Activated naive CD8-positive, alpha-beta T cell (primary cell): Measurements from ENCODE around the gene CSPG4.
"Not testable (repeated sequence)": the region's sequence is repeated elsewhere in the genome, so short reads cannot be mapped to it uniquely, and the experiment has no call there.

Source experiments
- H3K27ac Mint-ChIP-seq: one replicate; pipeline ENCODE4 v1.8.0; 2021; ENCODE audit warnings: mixed read lengths
- H3K27me3 Mint-ChIP-seq: one replicate; pipeline ENCODE4 v1.8.0; 2021; ENCODE audit warnings: mixed read lengths
- H3K36me3 Mint-ChIP-seq: one replicate; pipeline ENCODE4 v1.8.0; 2021; ENCODE audit warnings: mixed read lengths
- H3K4me1 Mint-ChIP-seq: one replicate; pipeline ENCODE4 v1.8.0; 2021; ENCODE audit warnings: low read depth, mixed read lengths
- H3K4me3 Mint-ChIP-seq: one replicate; pipeline ENCODE4 v1.8.0; 2021; ENCODE audit warnings: mild to moderate bottlenecking, mixed read lengths
- H3K9me3 Mint-ChIP-seq: one replicate; pipeline ENCODE4 v1.8.0; 2021; ENCODE audit warnings: low read depth, mixed read lengths

The CSPG4 gene

DNA sequence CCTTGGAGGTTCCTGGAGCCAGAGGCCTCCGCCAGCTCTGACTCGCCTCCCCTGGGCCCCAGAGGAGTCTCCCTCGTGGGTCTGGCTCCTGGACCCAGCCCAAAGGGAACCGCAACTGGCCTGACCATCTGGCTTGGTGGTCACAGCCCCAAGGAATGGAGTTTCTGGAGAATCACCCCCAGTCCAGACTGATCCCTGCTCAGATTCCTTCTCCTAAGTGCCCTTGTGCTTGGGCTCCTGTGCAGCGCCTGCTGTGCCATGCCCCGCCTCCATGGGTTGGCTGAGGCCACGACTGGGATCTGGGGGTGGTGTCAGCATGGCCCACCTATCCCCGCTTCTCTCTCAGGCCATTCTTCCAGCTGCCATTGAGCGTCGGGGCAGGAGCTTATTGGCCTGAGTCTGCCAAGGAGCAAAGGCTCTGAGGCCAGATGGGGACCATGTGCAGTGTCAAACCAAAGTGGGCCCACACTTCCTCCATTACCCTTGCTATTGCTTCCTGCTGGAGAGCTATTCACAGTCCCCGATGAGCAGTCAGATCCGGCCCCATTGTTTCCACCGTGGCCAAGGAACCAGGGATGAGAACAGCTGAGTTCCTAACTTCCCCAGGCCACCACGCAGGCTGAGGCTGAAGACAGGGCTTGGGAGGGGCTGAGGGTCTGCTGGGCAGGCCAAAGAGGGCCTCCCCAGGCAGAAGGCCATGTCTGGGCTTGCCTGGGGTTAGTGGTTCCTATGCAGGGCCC, 19.0 kb downstream of the CSPG4 start:
- no peaks in the 10 kb centered on the region for H3K36me3 Mint-ChIP-seq
- H3K9me3 Mint-ChIP-seq, result no peaks in the 10 kb centered on the region
- H3K27me3 Mint-ChIP-seq, result no peaks in the 10 kb centered on the region
- no peak overlapping the region for H3K27ac Mint-ChIP-seq
- H3K4me3 Mint-ChIP-seq, result no peak overlapping the region
- peaks cover 11% of the 10 kb centered on the region for H3K4me1 Mint-ChIP-seq

DNA sequence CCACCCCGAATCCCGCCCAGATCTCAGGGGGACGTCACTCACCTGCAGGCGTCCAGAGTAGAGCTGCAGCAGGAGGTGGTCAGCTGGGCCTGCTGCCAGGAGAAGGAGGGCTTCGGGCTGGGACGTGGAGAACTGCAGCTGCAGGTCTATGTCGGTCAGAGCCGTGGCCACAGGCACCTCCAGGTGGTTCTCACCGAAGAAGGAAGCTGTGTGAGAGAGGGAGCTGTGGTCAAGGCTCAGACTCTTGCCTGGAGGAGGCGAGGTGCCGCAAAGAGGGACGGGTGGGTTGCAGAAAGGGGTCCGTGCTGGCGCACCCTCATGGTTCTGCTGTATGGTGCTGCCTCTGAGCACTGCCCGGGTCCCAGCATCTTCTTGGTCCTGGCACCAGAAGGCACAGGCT, 19.6 kb downstream of the CSPG4 start:
- not testable (repeated sequence) for H3K36me3 Mint-ChIP-seq, H3K4me3 Mint-ChIP-seq, H3K27me3 Mint-ChIP-seq, H3K27ac Mint-ChIP-seq, H3K9me3 Mint-ChIP-seq
- H3K4me1 Mint-ChIP-seq, result peaks cover 11% of the 10 kb centered on the region

DNA sequence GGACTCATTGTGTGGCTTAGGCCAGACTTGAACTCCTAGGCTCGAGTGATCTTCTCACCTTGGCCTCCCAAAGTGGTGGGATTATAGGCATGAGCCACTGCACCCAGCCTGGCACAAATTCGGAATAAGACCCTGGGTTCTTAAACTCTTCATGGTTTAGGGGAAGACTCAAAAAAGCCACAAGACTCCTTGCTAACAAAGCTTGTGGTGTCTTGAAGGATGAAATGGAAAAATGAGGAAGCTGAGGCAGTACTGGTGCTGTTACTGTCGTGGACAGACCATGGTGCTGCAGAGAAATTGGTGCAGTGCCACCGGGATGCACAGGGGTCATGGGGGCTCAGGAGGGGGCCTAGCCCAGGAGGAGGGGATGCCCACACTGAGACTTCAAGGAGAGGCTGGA, 20.3 kb downstream of the CSPG4 start:
- peaks cover 11% of the 10 kb centered on the region for H3K4me1 Mint-ChIP-seq
- H3K36me3 Mint-ChIP-seq, H3K27me3 Mint-ChIP-seq, H3K4me3 Mint-ChIP-seq, H3K9me3 Mint-ChIP-seq, H3K27ac Mint-ChIP-seq: not testable (repeated sequence)

DNA sequence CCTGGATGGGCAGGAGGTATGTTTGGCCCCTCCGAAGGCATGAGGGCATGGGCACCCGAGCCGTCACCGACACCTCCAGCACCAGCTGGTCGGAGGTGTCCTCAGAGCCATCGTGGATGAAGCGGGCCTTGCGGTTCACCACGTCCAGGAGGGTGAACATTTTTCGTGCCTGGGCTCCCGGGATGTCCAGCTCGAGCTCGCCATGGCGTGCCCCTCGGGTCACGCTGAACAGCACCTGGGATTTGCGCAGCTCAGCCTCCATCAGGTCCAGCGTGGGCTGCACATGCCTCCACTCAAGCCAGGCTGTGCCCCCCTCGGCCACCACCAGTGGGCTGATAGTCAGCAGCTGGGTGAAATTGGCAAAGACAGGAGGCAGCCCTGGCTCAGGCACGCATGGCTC, 23.2 kb downstream of the CSPG4 start:
- not testable (repeated sequence) for H3K27me3 Mint-ChIP-seq, H3K36me3 Mint-ChIP-seq, H3K4me1 Mint-ChIP-seq, H3K4me3 Mint-ChIP-seq, H3K27ac Mint-ChIP-seq, H3K9me3 Mint-ChIP-seq

DNA sequence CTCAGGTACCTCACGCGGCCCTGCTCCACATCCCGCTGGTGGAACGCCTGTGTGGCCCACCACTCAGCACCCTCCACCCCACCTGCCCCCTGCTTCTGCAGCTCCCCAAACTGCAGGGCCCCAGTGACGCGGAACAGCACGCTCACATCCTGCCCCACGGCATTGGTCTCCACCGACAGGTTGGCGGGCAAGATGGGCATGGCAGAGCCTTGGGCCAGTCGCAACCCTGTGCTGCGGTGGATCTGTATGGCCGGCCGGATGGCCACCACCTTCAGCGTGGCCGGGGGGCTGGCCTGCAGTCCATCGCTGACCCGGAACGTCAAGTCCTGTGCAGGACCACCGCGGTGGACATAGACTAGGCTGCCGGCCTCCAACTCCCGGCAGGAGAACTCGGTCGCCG, 23.8 kb downstream of the CSPG4 start:
- Mint-ChIP-seq H3K9me3 (no peaks in the 10 kb centered on the region), H3K36me3 (no peaks in the 10 kb centered on the region), H3K27me3 (no peaks in the 10 kb centered on the region), H3K4me3 (no peak overlapping the region), H3K4me1 (peaks cover 2% of the 10 kb centered on the region), H3K27ac (no peak overlapping the region)

DNA sequence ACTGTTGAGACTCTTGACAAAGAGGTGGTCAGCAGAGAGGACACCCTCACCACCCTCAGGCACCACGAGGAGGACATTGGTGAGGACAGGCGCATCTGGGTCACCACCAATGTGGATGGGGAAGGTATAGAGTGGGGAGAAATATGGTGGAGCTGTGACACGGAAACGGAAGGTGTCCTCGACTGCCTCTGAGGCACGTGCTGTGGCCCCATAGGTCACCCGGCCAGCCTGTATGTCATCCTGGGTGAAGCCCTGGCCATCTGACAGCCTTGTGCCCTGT, 24.4 kb downstream of the CSPG4 start:
- H3K36me3 Mint-ChIP-seq, result no peaks in the 10 kb centered on the region
- no peak overlapping the region for H3K27ac Mint-ChIP-seq
- no peaks in the 10 kb centered on the region for H3K9me3 Mint-ChIP-seq
- H3K27me3 Mint-ChIP-seq, result no peaks in the 10 kb centered on the region
- H3K4me1 Mint-ChIP-seq, result peaks cover 2% of the 10 kb centered on the region
- no peak overlapping the region for H3K4me3 Mint-ChIP-seq

DNA sequence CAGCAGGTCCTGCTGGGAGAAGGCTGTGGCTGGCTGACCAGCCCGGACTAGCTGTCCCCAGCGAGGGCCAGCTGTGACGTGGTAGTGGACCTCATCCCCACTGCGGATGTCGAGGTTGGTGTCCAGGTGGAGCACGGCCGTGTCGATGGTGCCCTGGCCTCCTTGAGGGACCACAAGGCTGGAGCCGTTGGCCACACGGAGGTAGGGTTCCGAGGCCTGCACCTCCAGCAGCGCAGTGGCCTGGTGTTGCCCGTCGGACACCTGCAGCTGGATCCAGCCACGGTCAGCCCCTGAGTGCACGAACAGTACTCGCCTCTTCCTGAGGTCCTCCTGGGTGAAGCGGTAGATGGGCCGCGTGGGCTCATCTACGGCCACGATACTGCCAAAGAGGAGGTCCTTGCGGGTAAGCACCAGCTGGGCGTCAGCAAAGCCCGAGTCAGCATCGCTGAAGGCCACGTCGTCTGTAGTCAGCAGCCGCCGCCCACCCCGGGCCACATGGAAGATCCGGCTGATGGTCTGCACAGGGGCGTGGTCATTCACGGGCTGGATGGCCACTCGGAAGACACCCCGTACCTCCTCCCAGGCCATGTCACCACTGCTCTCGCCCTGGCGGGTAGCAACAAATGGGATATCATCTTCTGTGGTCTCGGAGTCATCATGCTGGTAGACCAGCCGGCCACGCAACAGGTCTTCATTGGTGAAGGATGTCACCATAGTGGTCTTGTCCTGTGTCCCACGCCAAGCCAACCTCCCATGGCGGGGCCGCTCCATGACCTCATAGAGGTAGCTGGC, 25.0 kb downstream of the CSPG4 start:
- no peak overlapping the region for H3K4me3 Mint-ChIP-seq

DNA sequence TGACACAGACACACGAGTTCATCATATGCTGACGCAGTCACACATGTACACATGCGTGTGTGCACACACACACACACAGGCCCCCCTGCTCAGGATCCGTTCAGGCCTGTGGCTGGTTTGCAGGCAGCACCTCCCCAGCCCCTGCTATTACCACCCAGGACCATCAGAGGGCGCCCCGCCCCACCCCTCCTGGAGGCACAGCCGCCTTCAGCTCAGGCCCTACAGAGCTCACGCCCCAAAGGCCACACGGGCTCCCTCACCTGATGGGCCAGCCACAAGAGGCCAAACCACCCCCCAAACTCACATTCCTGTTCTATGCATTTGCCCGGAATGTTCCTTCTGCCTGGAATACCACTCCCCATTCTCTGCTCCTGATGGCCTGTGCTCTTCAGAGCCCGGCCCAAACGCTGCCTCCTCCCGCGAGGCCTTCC, 26.4 kb downstream of the CSPG4 start:
- H3K27me3 Mint-ChIP-seq, H3K36me3 Mint-ChIP-seq, H3K27ac Mint-ChIP-seq, H3K4me1 Mint-ChIP-seq, H3K4me3 Mint-ChIP-seq, H3K9me3 Mint-ChIP-seq: not testable (repeated sequence)

More for the DNA sequence above, 25.0 kb downstream of the CSPG4 start:
- H3K9me3 Mint-ChIP-seq, result no peaks in the 10 kb centered on the region
- H3K27me3 Mint-ChIP-seq, result no peaks in the 10 kb centered on the region
- H3K36me3 Mint-ChIP-seq, result no peaks in the 10 kb centered on the region
- H3K4me1 Mint-ChIP-seq, result peaks cover 2% of the 10 kb centered on the region
- H3K27ac Mint-ChIP-seq, result no peak overlapping the region

DNA sequence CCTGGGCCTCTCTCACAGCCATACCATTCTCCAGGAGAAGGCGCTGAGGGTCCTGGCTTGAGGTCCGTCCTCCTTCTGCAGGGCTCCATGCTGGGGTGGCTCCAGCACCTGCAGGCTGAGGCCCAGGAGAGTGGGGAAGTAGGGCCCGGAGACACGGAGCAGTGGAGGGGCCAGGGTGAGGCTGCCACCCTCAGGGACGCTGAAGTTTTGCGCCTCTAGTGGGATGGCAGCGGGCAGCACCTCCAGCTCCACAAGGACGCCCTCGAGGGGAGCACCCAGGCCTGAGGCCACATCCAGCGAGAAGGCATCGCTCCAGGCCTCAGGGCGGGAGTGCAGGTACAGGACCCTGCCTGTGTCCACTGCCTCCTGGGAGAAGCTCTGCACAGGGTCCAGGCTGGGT, 27.5 kb downstream of the CSPG4 start:
- H3K36me3 Mint-ChIP-seq, result no peaks in the 10 kb centered on the region

DNA sequence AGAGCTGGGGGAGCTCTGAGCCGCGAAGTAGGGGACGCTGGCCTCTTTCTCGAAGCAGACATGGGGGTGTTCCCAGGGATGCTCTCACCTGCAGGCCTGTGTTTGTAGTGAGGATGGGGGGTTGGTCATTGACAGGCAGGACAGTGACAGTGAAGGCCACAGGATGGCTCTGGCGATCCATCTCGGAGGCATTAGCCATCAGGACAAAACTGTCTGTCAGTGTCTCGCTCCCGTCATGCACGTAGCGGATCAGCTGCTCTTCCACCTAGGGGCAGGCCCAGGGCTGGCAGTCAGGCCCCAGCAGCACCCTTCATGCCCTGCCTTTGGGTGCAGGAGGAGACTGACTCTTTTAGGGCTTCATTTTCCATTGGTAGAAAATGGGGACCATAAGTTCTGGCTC, 28.0 kb downstream of the CSPG4 start:
- H3K4me1 Mint-ChIP-seq, result no peaks in the 10 kb centered on the region

More for the DNA sequence above, 27.5 kb downstream of the CSPG4 start:
- Mint-ChIP-seq H3K9me3 (no peaks in the 10 kb centered on the region), H3K27me3 (no peaks in the 10 kb centered on the region), H3K4me1 (no peaks in the 10 kb centered on the region), H3K27ac (no peak overlapping the region), H3K4me3 (no peak overlapping the region)

DNA sequence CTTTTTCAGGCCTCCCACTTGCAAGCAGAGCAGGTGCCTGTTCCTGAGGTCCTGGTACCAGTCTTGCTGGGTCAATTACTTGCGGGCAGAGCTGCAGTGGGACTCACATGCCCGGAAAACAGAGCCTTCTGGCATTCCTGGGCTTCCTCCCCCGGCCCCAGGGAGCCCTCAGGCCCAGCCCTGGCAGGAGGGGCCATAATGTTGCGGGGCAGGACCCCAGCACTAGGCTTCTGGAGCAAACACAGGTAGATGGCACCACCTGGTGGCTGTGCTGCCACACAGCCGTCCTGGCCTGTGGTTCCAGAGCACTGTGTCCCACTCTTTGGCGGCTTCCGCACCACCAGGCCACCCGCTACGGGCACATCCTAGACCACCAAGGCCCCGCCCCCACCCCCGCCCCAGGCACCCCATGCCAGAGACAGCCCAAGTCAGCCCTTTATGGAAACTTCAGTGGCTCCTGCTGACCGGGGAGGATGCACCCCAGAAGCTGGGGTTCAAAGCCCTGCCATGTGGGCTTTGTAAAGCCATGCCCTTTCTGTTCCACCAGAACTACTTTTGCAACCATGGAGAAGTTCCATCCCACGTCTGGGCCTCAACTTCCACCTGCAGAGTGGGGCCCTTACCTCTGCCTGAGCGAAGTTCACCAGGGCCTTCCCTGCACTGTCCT, 28.9 kb downstream of the CSPG4 start:
- H3K4me3 Mint-ChIP-seq, H3K36me3 Mint-ChIP-seq, H3K27ac Mint-ChIP-seq: not testable (repeated sequence)

More for the DNA sequence above, 28.0 kb downstream of the CSPG4 start:
- Mint-ChIP-seq H3K9me3 (no peaks in the 10 kb centered on the region), H3K27ac (no peak overlapping the region), H3K27me3 (no peaks in the 10 kb centered on the region), H3K36me3 (no peaks in the 10 kb centered on the region), H3K4me3 (no peak overlapping the region)

DNA sequence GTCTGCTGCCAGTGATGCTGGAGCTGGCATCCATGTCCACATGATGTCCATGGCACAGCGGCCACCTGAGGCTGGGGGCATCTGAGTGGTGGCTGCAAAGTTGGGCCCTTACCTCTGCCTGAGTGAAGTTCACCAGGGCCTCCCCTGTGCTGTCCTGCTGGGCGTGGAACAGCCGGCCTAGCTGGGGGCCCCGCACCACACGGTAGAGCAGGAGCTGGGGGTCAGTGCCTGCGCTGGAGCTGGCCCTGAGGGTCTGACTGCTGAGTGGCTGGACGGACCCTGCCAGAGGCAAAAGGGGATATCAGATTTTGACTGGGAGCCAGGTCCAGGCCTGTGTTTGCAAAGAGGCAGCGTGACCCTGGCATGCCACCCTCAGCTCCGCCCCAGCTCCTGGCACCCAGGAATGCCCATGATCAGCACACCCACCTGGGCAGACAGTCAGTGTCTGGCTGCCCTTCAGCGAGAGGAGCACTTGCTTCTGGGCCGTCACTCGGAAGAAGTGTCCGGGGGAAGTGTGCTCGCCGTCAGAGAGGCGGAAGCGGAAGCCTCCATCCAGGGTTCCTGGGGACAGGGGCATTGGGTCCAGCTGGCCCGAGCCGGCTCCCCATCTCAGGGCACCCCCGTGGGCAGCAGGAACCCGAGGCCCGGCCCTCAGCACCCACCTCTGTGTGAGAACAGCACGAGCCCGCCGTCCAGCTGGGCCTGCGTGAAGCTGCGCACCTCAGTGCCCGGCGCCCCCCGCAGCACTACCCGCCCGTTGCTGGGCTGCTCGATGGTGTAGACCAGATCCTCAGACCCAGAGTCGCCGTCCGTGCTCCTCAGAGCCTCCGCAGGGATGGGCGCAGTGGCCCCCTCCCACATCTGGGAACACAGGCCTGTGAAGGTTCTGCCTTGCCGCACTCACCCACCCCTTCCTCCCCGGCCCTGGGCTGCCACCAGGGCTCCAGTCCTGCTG, 30.2 kb downstream of the CSPG4 start:
- no peaks in the 10 kb centered on the region for H3K27me3 Mint-ChIP-seq

More for the DNA sequence above, 28.9 kb downstream of the CSPG4 start:
- H3K4me1 Mint-ChIP-seq, H3K9me3 Mint-ChIP-seq, H3K27me3 Mint-ChIP-seq: not testable (repeated sequence)

DNA sequence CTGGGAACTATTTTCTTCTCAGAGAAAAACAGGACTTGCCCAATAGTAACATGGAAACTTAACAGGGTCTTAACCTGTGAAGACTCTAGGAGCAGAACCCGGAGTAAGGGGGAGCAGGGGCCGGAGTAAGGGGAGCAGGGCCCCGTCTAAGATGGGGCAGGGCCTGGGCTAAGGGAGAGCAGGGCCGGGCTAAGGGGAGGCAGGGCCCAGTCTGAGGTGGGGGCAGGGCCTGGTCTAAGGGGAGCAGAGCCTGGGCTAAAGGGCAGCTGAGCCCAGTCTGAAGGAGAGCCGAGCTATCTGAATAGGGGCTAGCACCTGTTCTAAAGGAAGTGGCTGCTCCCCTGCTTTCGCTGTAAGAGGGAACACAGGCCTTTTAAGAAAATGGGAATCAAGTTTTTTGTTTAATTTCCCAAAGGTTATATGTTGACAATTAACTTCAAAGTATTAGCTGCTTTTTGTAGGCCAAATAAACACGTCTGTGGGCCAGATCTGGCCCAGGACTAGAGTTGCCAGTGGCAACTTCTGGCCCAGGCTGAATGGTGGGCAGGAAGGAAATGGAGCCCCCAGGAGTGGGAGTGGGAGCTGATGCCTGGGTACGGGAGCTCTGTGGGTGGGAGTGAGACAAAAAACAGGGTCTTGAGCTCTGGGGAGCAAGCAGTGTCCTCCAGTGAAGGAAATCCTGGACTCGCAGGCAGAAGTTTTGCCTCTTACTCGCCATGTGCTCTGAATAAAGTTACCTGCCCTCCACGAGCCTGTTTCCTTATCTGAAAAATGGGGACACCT, 32.5 kb downstream of the CSPG4 start:
- H3K4me3 Mint-ChIP-seq, result no peak overlapping the region
- no peak overlapping the region for H3K27ac Mint-ChIP-seq
- no peaks in the 10 kb centered on the region for H3K27me3 Mint-ChIP-seq
- no peaks in the 10 kb centered on the region for H3K36me3 Mint-ChIP-seq
- H3K4me1 Mint-ChIP-seq, result no peaks in the 10 kb centered on the region
- H3K9me3 Mint-ChIP-seq, result no peaks in the 10 kb centered on the region

More for the DNA sequence above, 30.2 kb downstream of the CSPG4 start:
- Mint-ChIP-seq H3K9me3 (no peaks in the 10 kb centered on the region), H3K4me3 (no peak overlapping the region), H3K27ac (no peak overlapping the region), H3K4me1 (no peaks in the 10 kb centered on the region), H3K36me3 (no peaks in the 10 kb centered on the region)

DNA sequence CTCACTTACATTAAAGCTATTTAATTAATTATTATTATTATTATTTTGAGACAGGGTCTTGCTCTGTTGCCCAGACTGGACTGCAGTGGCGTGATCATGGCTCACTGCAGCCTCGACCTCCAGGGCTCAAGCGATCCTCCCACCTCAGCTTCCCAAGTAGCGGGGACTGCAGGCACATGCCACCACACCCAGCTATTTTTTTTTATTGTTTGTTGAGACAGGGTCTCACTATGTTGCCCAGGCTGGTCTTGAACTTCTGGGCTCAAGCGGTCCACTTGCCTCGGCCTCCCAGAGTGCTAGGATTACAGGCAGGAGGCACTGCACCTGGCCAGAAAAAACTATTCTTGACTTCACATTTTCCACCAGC, 34.3 kb downstream of the CSPG4 start:
- H3K36me3 Mint-ChIP-seq, H3K27me3 Mint-ChIP-seq, H3K4me3 Mint-ChIP-seq, H3K27ac Mint-ChIP-seq, H3K4me1 Mint-ChIP-seq, H3K9me3 Mint-ChIP-seq: not testable (repeated sequence)
